T-helper 1 cell treated with Interleukin-12 subunit alpha and Interleukin-12 subunit beta and Interleukin-4 antibody, amounts not matched to agents 30 μg/mL and 1 μg/mL, for 36 hours (primary cell): Measurements from ENCODE around the gene CYP27C1.

Experiments
- H3K27ac Mint-ChIP-seq: one replicate; pipeline ENCODE4 v1.8.0; 2021; ENCODE audit warnings: mild to moderate bottlenecking, mixed read lengths
- H3K27me3 Mint-ChIP-seq: one replicate; pipeline ENCODE4 v1.8.0; 2021; ENCODE audit warnings: low read depth, mixed read lengths
- H3K36me3 Mint-ChIP-seq: one replicate; pipeline ENCODE4 v1.8.0; 2021; ENCODE audit warnings: low read depth, mixed read lengths
- H3K4me1 Mint-ChIP-seq: one replicate; pipeline ENCODE4 v1.8.0; 2021; ENCODE audit warnings: low read depth, mixed read lengths
- H3K4me3 Mint-ChIP-seq: one replicate; pipeline ENCODE4 v1.8.0; 2021; ENCODE audit warnings: mild to moderate bottlenecking, moderate library complexity, mixed read lengths
- H3K9me3 Mint-ChIP-seq: one replicate; pipeline ENCODE4 v1.8.0; 2021; ENCODE audit warnings: mixed read lengths

The CYP27C1 gene

GRCh38 chr2:127191331-127192219, 28.5 kb downstream of the CYP27C1 start:
- Mint-ChIP-seq H3K4me3 (no peak overlapping the region), H3K4me1 (no peaks in the 10 kb centered on the region), H3K36me3 (no peaks in the 10 kb centered on the region), H3K27me3 (no peaks in the 10 kb centered on the region), H3K9me3 (no peaks in the 10 kb centered on the region), H3K27ac (no peak overlapping the region)

- Mint-ChIP-seq H3K27me3 (peaks cover 3% of the 10 kb centered on the region), H3K27ac (no peak overlapping the region), H3K9me3 (no peaks in the 10 kb centered on the region), H3K36me3 (no peaks in the 10 kb centered on the region), H3K4me1 (peaks cover 3% of the 10 kb centered on the region), H3K4me3 (no peak overlapping the region)
These were observed 31.3 kb downstream of the CYP27C1 start for GRCh38 chr2:127188797-127189196.

- no peaks in the 10 kb centered on the region for H3K36me3 Mint-ChIP-seq
- no peaks in the 10 kb centered on the region for H3K9me3 Mint-ChIP-seq
- no peak overlapping the region for H3K27ac Mint-ChIP-seq
- H3K4me1 Mint-ChIP-seq = peaks cover 3% of the 10 kb centered on the region
- H3K4me3 Mint-ChIP-seq = no peak overlapping the region
- H3K27me3 Mint-ChIP-seq = peaks cover 3% of the 10 kb centered on the region
These were observed 32.3 kb downstream of the CYP27C1 start for GRCh38 chr2:127187831-127188230.

- H3K27me3 Mint-ChIP-seq = peaks cover 3% of the 10 kb centered on the region
- H3K4me3 Mint-ChIP-seq = no peak overlapping the region
- H3K9me3 Mint-ChIP-seq = no peaks in the 10 kb centered on the region
- peaks cover 3% of the 10 kb centered on the region for H3K4me1 Mint-ChIP-seq
- H3K27ac Mint-ChIP-seq = no peak overlapping the region
- H3K36me3 Mint-ChIP-seq = no peaks in the 10 kb centered on the region
These were observed 32.9 kb downstream of the CYP27C1 start for GRCh38 chr2:127187081-127187775.

GRCh38 chr2:127185705-127186104, 34.4 kb downstream of the CYP27C1 start:
- Mint-ChIP-seq H3K4me1 (peaks cover 3% of the 10 kb centered on the region), H3K36me3 (no peaks in the 10 kb centered on the region), H3K27me3 (peaks cover 3% of the 10 kb centered on the region), H3K27ac (no peak overlapping the region), H3K9me3 (peaks cover 2% of the 10 kb centered on the region), H3K4me3 (no peak overlapping the region)

- Mint-ChIP-seq H3K27ac (no peak overlapping the region), H3K27me3 (peaks cover 9% of the 10 kb centered on the region), H3K9me3 (peaks cover 8% of the 10 kb centered on the region), H3K36me3 (no peaks in the 10 kb centered on the region), H3K4me1 (peaks cover 3% of the 10 kb centered on the region), H3K4me3 (no peak overlapping the region)
These were observed 35.0 kb downstream of the CYP27C1 start for GRCh38 chr2:127185093-127185492.

- Mint-ChIP-seq H3K4me3 (no peak overlapping the region), H3K27ac (no peak overlapping the region), H3K27me3 (peaks cover 11% of the 10 kb centered on the region), H3K36me3 (no peaks in the 10 kb centered on the region), H3K4me1 (peaks cover 3% of the 10 kb centered on the region), H3K9me3 (peaks cover 13% of the 10 kb centered on the region)
These were observed 36.3 kb downstream of the CYP27C1 start for GRCh38 chr2:127183771-127184170.

GRCh38 chr2:127182626-127183458, 37.3 kb downstream of the CYP27C1 start:
- no peak overlapping the region for H3K4me3 Mint-ChIP-seq
- H3K9me3 Mint-ChIP-seq = peaks cover 13% of the 10 kb centered on the region
- no peaks in the 10 kb centered on the region for H3K36me3 Mint-ChIP-seq
- peaks cover 3% of the 10 kb centered on the region for H3K4me1 Mint-ChIP-seq
- no peak overlapping the region for H3K27ac Mint-ChIP-seq
- peaks cover 11% of the 10 kb centered on the region for H3K27me3 Mint-ChIP-seq

- Mint-ChIP-seq H3K27ac (no peak overlapping the region), H3K27me3 (peaks cover 11% of the 10 kb centered on the region), H3K4me1 (peaks cover 3% of the 10 kb centered on the region), H3K4me3 (no peak overlapping the region), H3K9me3 (peaks cover 13% of the 10 kb centered on the region), H3K36me3 (no peaks in the 10 kb centered on the region)
These were observed 38.2 kb downstream of the CYP27C1 start for GRCh38 chr2:127181851-127182250.

- H3K27ac Mint-ChIP-seq = no peak overlapping the region
- peaks cover 13% of the 10 kb centered on the region for H3K9me3 Mint-ChIP-seq
- H3K4me1 Mint-ChIP-seq = no peaks in the 10 kb centered on the region
- peaks cover 8% of the 10 kb centered on the region for H3K27me3 Mint-ChIP-seq
- no peak overlapping the region for H3K4me3 Mint-ChIP-seq
- H3K36me3 Mint-ChIP-seq = no peaks in the 10 kb centered on the region
These were observed 40.3 kb downstream of the CYP27C1 start for GRCh38 chr2:127179766-127180165.

GRCh38 chr2:127177617-127178263, 42.4 kb downstream of the CYP27C1 start:
- Mint-ChIP-seq H3K4me3 (no peak overlapping the region), H3K27me3 (peaks cover 8% of the 10 kb centered on the region), H3K36me3 (no peaks in the 10 kb centered on the region), H3K27ac (no peak overlapping the region), H3K4me1 (no peaks in the 10 kb centered on the region), H3K9me3 (peaks cover 13% of the 10 kb centered on the region)

GRCh38 chr2:127176371-127177311, 43.5 kb downstream of the CYP27C1 start:
- peaks cover 8% of the 10 kb centered on the region for H3K27me3 Mint-ChIP-seq
- no peak overlapping the region for H3K4me3 Mint-ChIP-seq
- H3K27ac Mint-ChIP-seq = no peak overlapping the region
- H3K36me3 Mint-ChIP-seq = no peaks in the 10 kb centered on the region
- peaks cover 13% of the 10 kb centered on the region for H3K9me3 Mint-ChIP-seq
- H3K4me1 Mint-ChIP-seq = no peaks in the 10 kb centered on the region

GRCh38 chr2:127175751-127176354, 44.2 kb downstream of the CYP27C1 start:
- Mint-ChIP-seq H3K9me3 (peaks cover 13% of the 10 kb centered on the region), H3K4me1 (no peaks in the 10 kb centered on the region), H3K36me3 (no peaks in the 10 kb centered on the region), H3K4me3 (no peak overlapping the region), H3K27ac (no peak overlapping the region), H3K27me3 (peaks cover 8% of the 10 kb centered on the region)
